Mesodermal cell (in vitro differentiated cells): ENCODE data around the gene COL4A5.

ENCODE experiments used
- H3K27ac ChIP-seq: 2 replicates; pipeline ENCODE4 v1.7.0; 2013; ENCODE audit warnings: mild to moderate bottlenecking, low read depth, low read length, moderate library complexity; ENCODE audit not compliant: severe bottlenecking
- H3K36me3 ChIP-seq: 2 replicates; pipeline ENCODE4 v1.7.1; 2013; ENCODE audit warnings: mild to moderate bottlenecking, low read length, moderate library complexity; ENCODE audit not compliant: control insufficient read depth, insufficient read depth
- H3K4me1 ChIP-seq: one replicate; pipeline ENCODE4 v1.7.1; 2013; ENCODE audit warnings: mild to moderate bottlenecking, low read length; ENCODE audit not compliant: insufficient read depth, control insufficient read depth, poor library complexity, severe bottlenecking
- H3K4me3 ChIP-seq: 2 replicates; pipeline ENCODE4 v1.7.0; 2013; ENCODE audit warnings: low read length, control low read depth, mild to moderate bottlenecking; ENCODE audit not compliant: insufficient read depth, poor library complexity, severe bottlenecking; ENCODE audit errors: extremely low read depth
- H3K9me3 ChIP-seq: 2 replicates; pipeline ENCODE4 v1.7.1; 2013; ENCODE audit warnings: mild to moderate bottlenecking, low read length, moderate library complexity; ENCODE audit not compliant: control insufficient read depth
- WGBS, 2 experiments: methylation state at CpG; one replicate each; pipeline ENCODE4 v1.1.5; 2013; ENCODE audit warnings: missing lambda C conversion rate in 2 of 2; ENCODE audit not compliant: insufficient coverage in 2 of 2; 5-methylcytosine and 5-hydroxymethylcytosine counted together

Gene COL4A5

DNA sequence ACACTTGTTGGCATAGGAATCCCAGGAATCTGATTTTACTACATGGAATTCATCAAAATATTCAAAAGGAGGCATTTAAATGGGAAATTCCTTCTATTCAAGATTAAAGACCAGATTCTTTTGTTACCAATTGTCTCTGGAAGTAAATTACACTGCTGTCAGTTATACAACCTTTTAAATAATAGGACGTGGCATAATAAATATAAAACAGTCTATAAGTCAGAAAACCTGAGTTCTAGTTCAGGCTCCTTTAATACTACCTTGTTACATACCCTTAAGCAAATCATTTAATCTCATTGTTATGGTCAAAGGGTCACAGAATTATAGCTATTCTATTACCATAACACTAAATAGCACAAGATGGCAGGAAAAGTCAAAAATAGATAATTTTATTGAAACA lies 20.2 kb upstream of the COL4A5 start:
- peaks cover 3% of the 10 kb centered on the region for H3K36me3 ChIP-seq
- H3K4me3 ChIP-seq = no peak overlapping the region
- H3K27ac ChIP-seq = no peak overlapping the region
- H3K9me3 ChIP-seq = no peaks in the 10 kb centered on the region
- H3K4me1 ChIP-seq = peaks cover 3% of the 10 kb centered on the region
- WGBS, 2 experiments = no CpG with 5 or more reads among the region's 1 CpG

DNA sequence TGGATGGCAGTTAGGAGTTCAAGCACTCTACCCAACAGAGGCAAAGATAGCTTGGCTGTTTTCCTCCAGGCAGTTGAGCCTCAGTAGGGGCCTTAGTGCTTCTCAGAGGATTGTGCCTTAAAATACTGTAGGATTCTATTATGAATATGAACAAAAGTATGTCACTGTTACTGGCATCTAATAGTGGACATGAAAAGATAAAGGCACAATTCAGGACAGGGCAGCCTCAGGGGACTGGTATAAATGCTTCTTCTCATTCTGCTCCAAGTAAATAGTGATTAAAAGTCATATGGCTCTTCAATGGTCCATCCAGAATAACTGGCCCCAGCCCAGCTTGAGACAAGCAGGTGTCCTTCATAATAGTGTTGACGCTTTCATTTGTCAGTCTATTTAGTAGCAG lies 19.2 kb upstream of the COL4A5 start:
- no peaks in the 10 kb centered on the region for H3K9me3 ChIP-seq
- 100% methylated on average over 1 of the region's 1 CpG; no CpG with 5 or more reads in 1 of the 2 experiments for WGBS, 2 experiments
- no peak overlapping the region for H3K27ac ChIP-seq
- H3K36me3 ChIP-seq = peaks cover 3% of the 10 kb centered on the region
- H3K4me3 ChIP-seq = no peak overlapping the region
- peaks cover 3% of the 10 kb centered on the region for H3K4me1 ChIP-seq

DNA sequence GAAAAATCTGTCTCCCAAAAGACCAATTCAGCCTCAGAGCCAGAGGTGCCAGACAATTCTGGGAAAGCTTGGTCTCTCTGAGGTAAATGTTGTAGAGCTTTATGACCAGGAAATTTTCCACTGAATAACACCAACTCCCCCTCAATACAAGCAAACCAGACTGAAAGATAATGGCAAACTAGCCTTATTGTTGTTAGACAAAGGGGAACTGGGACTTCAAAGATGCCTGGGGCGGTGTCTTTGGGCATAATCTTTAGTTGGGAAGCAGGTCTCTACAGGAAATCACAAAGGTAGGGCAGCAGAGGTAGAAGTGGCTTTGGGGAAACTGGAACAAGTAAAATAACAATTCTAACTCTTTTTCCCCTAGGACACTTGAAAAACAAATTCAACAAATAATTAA lies 13.4 kb upstream of the COL4A5 start:
- H3K4me3 ChIP-seq = no peak overlapping the region
- peaks cover 14% of the 10 kb centered on the region for H3K36me3 ChIP-seq
- no peak overlapping the region for H3K27ac ChIP-seq
- no peaks in the 10 kb centered on the region for H3K9me3 ChIP-seq
- H3K4me1 ChIP-seq = no peaks in the 10 kb centered on the region
- WGBS, 2 experiments = no CpG with 5 or more reads among the region's 1 CpG

DNA sequence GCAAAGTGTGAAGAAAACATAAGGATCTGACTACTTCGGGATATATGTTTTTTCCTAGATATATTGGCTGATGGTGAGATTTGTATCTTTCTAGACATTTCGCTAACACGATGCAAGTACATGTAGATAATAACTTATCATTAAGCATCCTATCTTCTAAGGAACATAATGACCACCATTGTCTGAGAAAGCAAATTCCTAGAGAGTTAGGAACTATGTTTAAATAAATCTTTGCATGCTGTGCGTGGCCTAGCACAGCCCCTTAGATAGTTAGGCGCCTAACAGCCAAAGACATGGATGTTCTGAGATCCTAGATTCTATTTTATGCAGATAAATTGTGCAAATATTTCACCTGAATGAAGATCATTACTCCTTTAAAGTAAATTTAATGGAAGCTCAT lies 4.4 kb upstream of the COL4A5 start:
- Histone ChIP-seq H3K27ac (no peak overlapping the region), H3K9me3 (no peaks in the 10 kb centered on the region), H3K4me1 (peaks cover 6% of the 10 kb centered on the region), H3K4me3 (peak overlapping the region; percentile 50), H3K36me3 (no peaks in the 10 kb centered on the region)
- WGBS, 2 experiments = 100% methylated on average over 1 of the region's 5 CpGs; no CpG with 5 or more reads in 1 of the 2 experiments

DNA sequence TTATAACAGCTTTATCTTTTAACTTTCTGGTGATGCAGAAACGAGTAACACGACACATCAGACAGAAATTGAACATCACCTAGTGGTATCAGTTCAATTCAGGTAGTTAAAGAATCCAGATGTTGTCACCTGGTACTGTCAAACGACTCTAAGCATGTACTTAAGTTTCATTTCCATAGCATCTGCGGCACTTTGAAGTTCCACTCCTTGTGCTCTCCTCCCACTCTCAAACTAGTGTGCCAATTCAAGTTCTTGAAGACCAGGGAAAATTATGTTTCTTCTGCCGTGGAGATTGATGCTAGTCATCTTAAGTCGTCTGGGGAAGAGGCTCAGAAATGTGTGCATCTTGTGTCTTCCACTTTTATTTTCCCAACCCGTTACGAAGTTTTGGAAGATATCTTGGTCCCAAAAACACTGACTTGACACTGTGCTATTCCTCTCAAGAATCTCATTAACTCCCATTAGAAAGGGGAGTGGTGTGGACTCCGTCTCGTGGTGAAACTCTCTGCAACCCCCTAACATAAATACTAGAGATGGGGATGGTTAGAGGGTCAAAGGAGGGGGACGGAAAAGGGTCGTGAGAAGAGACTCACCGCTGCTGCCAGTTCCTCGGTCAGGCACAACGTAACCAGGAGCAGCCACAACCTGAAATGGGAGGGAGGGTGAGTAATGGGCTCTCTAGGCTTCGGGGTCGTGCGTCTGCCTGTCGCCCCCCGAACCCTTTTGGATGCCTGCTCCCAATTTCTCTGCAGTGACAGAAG lies 2.1 kb upstream of the COL4A5 start:
- H3K4me1 ChIP-seq = peaks cover 6% of the 10 kb centered on the region
- H3K27ac ChIP-seq = no peak overlapping the region
- peaks cover under 1% of the 10 kb centered on the region for H3K36me3 ChIP-seq
- H3K9me3 ChIP-seq = no peaks in the 10 kb centered on the region
- 20% methylated on average over 1 of the region's 20 CpGs; no CpG with 5 or more reads in 1 of the 2 experiments for WGBS, 2 experiments
- peak overlapping the region; percentile 50 for H3K4me3 ChIP-seq

DNA sequence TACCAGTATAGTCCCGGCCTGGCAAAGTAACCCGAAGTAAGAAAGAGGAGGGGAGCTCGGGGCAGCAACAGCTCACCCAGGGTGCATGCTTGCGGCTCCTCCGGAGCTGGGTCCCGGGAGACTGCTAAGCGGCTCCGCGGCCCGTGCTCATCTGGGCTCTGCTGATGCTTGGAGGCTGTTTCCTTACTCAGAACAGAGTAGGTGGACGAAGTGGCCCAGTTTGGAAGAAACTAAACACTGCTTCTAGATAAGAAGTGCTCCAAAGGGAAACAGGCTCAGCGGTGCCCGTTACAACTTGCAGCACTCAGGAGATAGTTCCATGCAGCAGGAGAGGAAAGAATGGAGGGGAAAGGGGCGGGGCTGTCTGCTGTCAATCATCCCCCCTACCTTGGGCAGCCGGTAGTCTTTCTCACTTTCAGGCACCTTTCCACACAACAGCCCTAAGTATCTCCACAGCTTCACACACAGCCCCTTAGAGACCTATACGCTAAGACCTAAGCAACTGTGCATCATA lies 1.5 kb upstream of the COL4A5 start, which contains the start of gene COL4A6:
Gene COL4A6, minus strand, starts transcription at position 313 of the 514 bp plus-strand sequence. Its CDS starts 226 bp downstream, at position 87.
- Histone ChIP-seq H3K4me1 (peaks cover 6% of the 10 kb centered on the region), H3K36me3 (peaks cover 5% of the 10 kb centered on the region), H3K27ac (no peak within 1 kb of the TSS), H3K9me3 (no peaks in the 10 kb centered on the region), H3K4me3 (peak within 1 kb of the TSS; percentile 66)
- WGBS, 2 experiments = 5 to 33% methylated on average over 1 to 4 of the region's 16 CpGs

- H3K36me3 ChIP-seq = peaks cover 18% of the 10 kb centered on the region
- no CpG with 5 or more reads among the region's 25 CpGs for WGBS, 2 experiments
- H3K27ac ChIP-seq = peak overlapping the region; percentile 81
- peaks cover 4% of the 10 kb centered on the region for H3K9me3 ChIP-seq
- H3K4me3 ChIP-seq = peak overlapping the region; percentile 66
- peaks cover 6% of the 10 kb centered on the region for H3K4me1 ChIP-seq
Observed at GRCh38 chrX:108439961-108440696, 491 bp downstream of the COL4A5 start.

GRCh38 chrX:108442901-108443464 lies 3.3 kb downstream of the COL4A5 start:
- 80% methylated on average over 1 of the region's 2 CpGs; no CpG with 5 or more reads in 1 of the 2 experiments for WGBS, 2 experiments
- H3K27ac ChIP-seq = no peak overlapping the region
- peak overlapping the region; percentile 66 for H3K4me3 ChIP-seq
- peaks cover 4% of the 10 kb centered on the region for H3K9me3 ChIP-seq
- peaks cover 19% of the 10 kb centered on the region for H3K36me3 ChIP-seq
- H3K4me1 ChIP-seq = no peaks in the 10 kb centered on the region

DNA sequence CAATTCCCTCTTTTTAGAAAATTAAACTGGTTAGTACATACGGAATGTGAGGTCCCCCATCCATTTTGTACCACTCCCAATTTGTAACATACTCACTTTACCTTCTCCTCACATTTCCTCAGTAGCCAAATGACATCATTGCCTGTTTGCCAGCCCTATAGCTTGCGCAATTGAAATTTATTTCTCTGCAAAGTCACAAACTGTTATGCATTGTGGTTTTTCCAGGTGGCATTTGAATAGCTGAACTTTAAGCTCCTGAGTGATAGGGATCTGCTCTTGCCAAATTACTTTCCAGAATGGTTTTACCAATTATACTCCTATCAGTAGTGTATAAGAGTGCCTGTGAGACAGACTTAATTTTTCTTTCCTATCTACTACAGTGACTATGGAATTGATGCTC lies 7.7 kb downstream of the COL4A5 start:
- Histone ChIP-seq H3K36me3 (peaks cover 37% of the 10 kb centered on the region), H3K9me3 (peaks cover 4% of the 10 kb centered on the region), H3K27ac (no peak overlapping the region), H3K4me3 (no peak overlapping the region), H3K4me1 (no peaks in the 10 kb centered on the region)
- WGBS, 2 experiments = 40 to 80% methylated on average over 1 of the region's 2 CpGs

GRCh38 chrX:108453841-108454240 lies 14.2 kb downstream of the COL4A5 start:
- Histone ChIP-seq H3K36me3 (peaks cover 16% of the 10 kb centered on the region), H3K4me3 (no peak overlapping the region), H3K4me1 (no peaks in the 10 kb centered on the region), H3K27ac (no peak overlapping the region), H3K9me3 (no peaks in the 10 kb centered on the region)
- WGBS, 2 experiments = no CpG with 5 or more reads among the region's 3 CpGs
